ENCODE results near the gene MYO1F. TPM values are rescaled to one million over a fixed set of nuclear protein-coding genes. Genes with fewer than 3 reads are reported as not detected.
"Not testable (repeated sequence)": the region's sequence is repeated elsewhere in the genome, so short reads cannot be mapped to it uniquely, and the experiment has no call there.

Gene MYO1F
- total RNA-seq, 1 donor from 2014 or later = 7.8 TPM

DNA sequence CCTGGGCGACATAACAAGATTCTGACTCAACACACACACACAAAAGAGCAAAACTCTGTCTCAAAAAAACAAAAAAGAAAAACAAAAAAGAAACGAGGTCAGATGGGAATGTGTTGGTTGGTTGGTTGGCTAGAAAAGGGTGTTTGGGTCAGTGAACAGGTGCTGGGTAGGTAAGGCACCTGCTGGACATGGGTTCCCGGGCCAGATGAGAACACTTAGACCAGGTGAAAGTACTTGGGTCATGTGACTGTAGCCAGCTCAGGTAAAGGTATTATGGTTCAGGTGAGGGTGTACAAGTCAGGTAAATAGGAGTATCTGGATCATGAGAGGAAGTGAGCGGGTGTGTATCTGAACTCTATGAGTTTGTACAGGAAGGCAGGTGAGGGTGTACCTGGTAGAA lies 48.7 kb downstream of the MYO1F start:
- Histone ChIP-seq H3K4me3 (ENCODE audit: low read length in 3 of 3) (no peak overlapping the region), H3K9ac (ENCODE audit: low read depth in 1 of 3, low read length in 3 of 3) (no peak overlapping the region), H3K36me3 (ENCODE audit: control insufficient read depth in 3 of 3, insufficient read depth in 3 of 3, low read length in 3 of 3) (peaks cover 0 to 2% (median 0%) of the 10 kb centered on the region in 3 donors), H3K4me1 (ENCODE audit: control insufficient read depth in 3 of 3, insufficient read depth in 3 of 3, low read length in 3 of 3) (peaks cover 0 to 10% (median 8%) of the 10 kb centered on the region in 3 donors), H3K27ac (ENCODE audit: low read depth, low read length) (no peak overlapping the region), H3K27me3 (ENCODE audit: control insufficient read depth in 3 of 3, insufficient read depth in 3 of 3, low read length in 3 of 3) (peaks cover 0 to 17% (median 8%) of the 10 kb centered on the region in 3 donors), H3K9me3 (ENCODE audit: control insufficient read depth in 3 of 3, low read length in 3 of 3) (peaks cover 0 to 4% (median 0%) of the 10 kb centered on the region in 3 donors)

- peaks cover 0 to 17% (median 8%) of the 10 kb centered on the region in 3 donors for H3K27me3 ChIP-seq (ENCODE audit: control insufficient read depth in 3 of 3, insufficient read depth in 3 of 3, low read length in 3 of 3)
- H3K9ac ChIP-seq (ENCODE audit: low read depth in 1 of 3, low read length in 3 of 3) = peak overlapping the region; percentile 53 to 69 (median 68)
- peaks cover 0 to 4% (median 0%) of the 10 kb centered on the region in 3 donors for H3K9me3 ChIP-seq (ENCODE audit: control insufficient read depth in 3 of 3, low read length in 3 of 3)
- H3K36me3 ChIP-seq (ENCODE audit: control insufficient read depth in 3 of 3, insufficient read depth in 3 of 3, low read length in 3 of 3) = peaks cover 0 to 2% (median 0%) of the 10 kb centered on the region in 3 donors
- peak overlapping the region; percentile 66 to 77 (median 74) for H3K4me3 ChIP-seq (ENCODE audit: low read length in 3 of 3)
- H3K4me1 ChIP-seq (ENCODE audit: control insufficient read depth in 3 of 3, insufficient read depth in 3 of 3, low read length in 3 of 3) = peaks cover 0 to 10% (median 8%) of the 10 kb centered on the region in 3 donors
- H3K27ac ChIP-seq (ENCODE audit: low read depth, low read length) = peak overlapping the region; percentile 83
These were observed 50.7 kb downstream of the MYO1F start for GRCh38 chr19:8526345-8527091.

DNA sequence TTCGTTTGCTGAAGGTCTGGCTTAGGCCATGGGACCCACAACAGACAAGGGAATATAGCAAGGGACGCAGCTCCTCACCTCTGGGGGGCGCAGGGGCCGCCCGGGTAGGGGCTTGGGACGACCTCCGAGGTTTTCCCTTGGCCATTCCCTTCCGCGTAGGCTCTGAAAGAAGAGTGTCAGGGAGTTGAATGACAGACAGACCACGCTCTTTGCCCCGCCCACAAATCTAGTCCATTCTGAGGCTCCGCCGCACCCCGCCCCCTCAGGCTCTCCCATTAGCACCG lies 51.9 kb downstream of the MYO1F start:
- Histone ChIP-seq H3K36me3 (ENCODE audit: control insufficient read depth in 3 of 3, insufficient read depth in 3 of 3, low read length in 3 of 3) (peaks cover 0 to 2% (median 0%) of the 10 kb centered on the region in 3 donors), H3K9ac (ENCODE audit: low read depth in 1 of 3, low read length in 3 of 3) (peak overlapping the region; percentile 69 to 76 (median 74)), H3K9me3 (ENCODE audit: control insufficient read depth in 3 of 3, low read length in 3 of 3) (peaks cover 0 to 4% (median 0%) of the 10 kb centered on the region in 3 donors), H3K4me3 (ENCODE audit: low read length in 3 of 3) (peak overlapping the region; percentile 61 to 73 (median 70)), H3K4me1 (ENCODE audit: control insufficient read depth in 3 of 3, insufficient read depth in 3 of 3, low read length in 3 of 3) (peaks cover 0 to 10% (median 8%) of the 10 kb centered on the region in 3 donors), H3K27me3 (ENCODE audit: control insufficient read depth in 3 of 3, insufficient read depth in 3 of 3, low read length in 3 of 3) (peaks cover 0 to 17% (median 8%) of the 10 kb centered on the region in 3 donors), H3K27ac (ENCODE audit: low read depth, low read length) (peak overlapping the region; percentile 28)

DNA sequence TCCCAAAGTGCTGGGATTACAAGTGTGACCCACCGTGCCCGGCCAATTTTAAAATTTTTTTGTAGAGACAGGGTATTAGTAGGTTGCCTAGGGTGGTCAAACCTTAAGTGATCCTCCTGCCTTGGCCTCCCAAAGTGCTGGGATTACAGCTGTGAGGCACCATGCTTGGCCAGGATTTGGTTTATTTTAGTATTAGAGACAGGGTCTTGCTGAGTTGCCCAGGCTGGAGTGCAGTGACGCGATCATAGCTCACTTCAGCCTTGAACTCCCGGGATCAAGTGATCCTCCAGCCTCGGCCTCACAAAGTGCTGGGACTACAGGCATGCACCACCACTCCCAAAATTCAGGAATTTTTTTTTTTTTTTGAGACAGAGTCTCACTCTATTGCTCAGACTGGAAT lies 57.9 kb downstream of the MYO1F start:
- Histone ChIP-seq H3K27me3 (ENCODE audit: control insufficient read depth in 3 of 3, insufficient read depth in 3 of 3, low read length in 3 of 3) (no peaks in the 10 kb centered on the region), H3K9me3 (ENCODE audit: control insufficient read depth in 3 of 3, low read length in 3 of 3) (no peaks in the 10 kb centered on the region), H3K36me3 (ENCODE audit: control insufficient read depth in 3 of 3, insufficient read depth in 3 of 3, low read length in 3 of 3) (no peaks in the 10 kb centered on the region), H3K4me1 (ENCODE audit: control insufficient read depth in 3 of 3, insufficient read depth in 3 of 3, low read length in 3 of 3) (peaks cover 3 to 7% (median 3%) of the 10 kb centered on the region in 3 donors), H3K9ac (ENCODE audit: low read depth in 1 of 3, low read length in 3 of 3) (no peak overlapping the region), H3K27ac (ENCODE audit: low read depth, low read length) (no peak overlapping the region), H3K4me3 (ENCODE audit: low read length in 3 of 3) (no peak overlapping the region)

GRCh38 chr19:8518536-8518935 lies 58.7 kb downstream of the MYO1F start:
- no peaks in the 10 kb centered on the region for H3K27me3 ChIP-seq (ENCODE audit: control insufficient read depth in 3 of 3, insufficient read depth in 3 of 3, low read length in 3 of 3)
- H3K36me3 ChIP-seq (ENCODE audit: control insufficient read depth in 3 of 3, insufficient read depth in 3 of 3, low read length in 3 of 3) = no peaks in the 10 kb centered on the region
- no peak overlapping the region for H3K4me3 ChIP-seq (ENCODE audit: low read length in 3 of 3)
- H3K4me1 ChIP-seq (ENCODE audit: control insufficient read depth in 3 of 3, insufficient read depth in 3 of 3, low read length in 3 of 3) = peaks cover 3 to 10% (median 3%) of the 10 kb centered on the region in 3 donors
- no peak overlapping the region for H3K27ac ChIP-seq (ENCODE audit: low read depth, low read length)
- no peak overlapping the region for H3K9ac ChIP-seq (ENCODE audit: low read depth in 1 of 3, low read length in 3 of 3)
- no peaks in the 10 kb centered on the region for H3K9me3 ChIP-seq (ENCODE audit: control insufficient read depth in 3 of 3, low read length in 3 of 3)

DNA sequence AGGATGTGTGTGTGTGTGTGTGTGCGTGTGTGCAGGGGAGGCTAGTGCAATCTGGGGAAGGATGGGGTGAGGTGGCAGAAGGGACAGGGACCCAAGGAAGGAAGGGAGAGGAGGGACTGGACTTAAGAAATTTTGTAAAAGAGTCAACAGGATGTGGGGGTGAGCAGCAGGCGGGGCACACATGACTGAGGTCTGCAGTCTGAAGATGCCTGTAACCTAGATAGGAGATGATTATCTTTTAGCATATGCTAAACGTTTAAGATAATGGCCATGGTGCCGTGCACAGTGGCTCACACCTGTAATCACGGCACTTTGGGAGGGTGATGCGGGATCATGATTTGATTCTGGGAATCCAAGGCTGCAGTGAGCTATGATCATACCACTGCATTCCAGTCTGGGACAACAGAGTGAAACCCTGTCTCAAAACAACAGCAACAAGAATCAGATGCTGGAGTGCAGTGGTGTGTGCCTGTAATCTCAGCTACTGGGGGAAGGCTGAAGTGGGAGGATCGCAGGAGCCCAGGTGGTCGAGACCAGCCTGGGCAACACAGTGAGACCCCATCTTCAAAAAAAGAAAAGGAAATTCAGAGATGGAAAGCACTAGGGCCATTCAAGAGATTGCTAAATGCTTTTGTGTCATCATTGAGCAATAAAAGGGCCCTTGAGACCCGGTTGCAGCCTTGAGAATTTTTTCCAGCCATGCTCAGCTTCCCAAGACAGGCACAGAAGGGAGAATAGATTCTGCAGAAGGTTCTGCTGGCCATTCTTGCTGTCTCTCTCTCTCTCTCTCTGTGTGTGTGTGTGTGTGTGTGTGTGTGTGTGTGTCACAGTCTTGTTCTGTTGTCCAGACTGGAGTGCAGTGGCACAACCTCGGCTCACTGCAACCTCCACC lies 59.4 kb downstream of the MYO1F start:
- Histone ChIP-seq H3K4me3 (ENCODE audit: low read length in 3 of 3) (no peak overlapping the region), H3K9ac (ENCODE audit: low read depth in 1 of 3, low read length in 3 of 3) (no peak overlapping the region), H3K27ac (ENCODE audit: low read depth, low read length) (peak overlapping the region; percentile 52), H3K27me3 (ENCODE audit: control insufficient read depth in 3 of 3, insufficient read depth in 3 of 3, low read length in 3 of 3) (no peaks in the 10 kb centered on the region), H3K36me3 (ENCODE audit: control insufficient read depth in 3 of 3, insufficient read depth in 3 of 3, low read length in 3 of 3) (no peaks in the 10 kb centered on the region), H3K9me3 (ENCODE audit: control insufficient read depth in 3 of 3, low read length in 3 of 3) (no peaks in the 10 kb centered on the region), H3K4me1 (ENCODE audit: control insufficient read depth in 3 of 3, insufficient read depth in 3 of 3, low read length in 3 of 3) (peaks cover 10 to 18% (median 11%) of the 10 kb centered on the region in 3 donors)

GRCh38 chr19:8515317-8515716 lies 61.9 kb downstream of the MYO1F start:
- peaks cover 0 to 5% (median 0%) of the 10 kb centered on the region in 3 donors for H3K36me3 ChIP-seq (ENCODE audit: control insufficient read depth in 3 of 3, insufficient read depth in 3 of 3, low read length in 3 of 3)
- H3K9ac ChIP-seq (ENCODE audit: low read depth in 1 of 3, low read length in 3 of 3) = no peak overlapping the region
- no peak overlapping the region for H3K4me3 ChIP-seq (ENCODE audit: low read length in 3 of 3)
- no peak overlapping the region for H3K27ac ChIP-seq (ENCODE audit: low read depth, low read length)
- H3K9me3 ChIP-seq (ENCODE audit: control insufficient read depth in 3 of 3, low read length in 3 of 3) = no peaks in the 10 kb centered on the region
- H3K4me1 ChIP-seq (ENCODE audit: control insufficient read depth in 3 of 3, insufficient read depth in 3 of 3, low read length in 3 of 3) = peaks cover 17 to 25% (median 18%) of the 10 kb centered on the region in 3 donors
- no peaks in the 10 kb centered on the region for H3K27me3 ChIP-seq (ENCODE audit: control insufficient read depth in 3 of 3, insufficient read depth in 3 of 3, low read length in 3 of 3)

- H3K9me3 ChIP-seq (ENCODE audit: control insufficient read depth in 3 of 3, low read length in 3 of 3); H3K36me3 ChIP-seq (ENCODE audit: control insufficient read depth in 3 of 3, insufficient read depth in 3 of 3, low read length in 3 of 3); H3K27me3 ChIP-seq (ENCODE audit: control insufficient read depth in 3 of 3, insufficient read depth in 3 of 3, low read length in 3 of 3): not testable (repeated sequence)
- Histone ChIP-seq H3K4me3 (ENCODE audit: low read length in 3 of 3) (peak overlapping the region; percentile 81 to 89 (median 89)), H3K9ac (ENCODE audit: low read depth in 1 of 3, low read length in 3 of 3) (peak overlapping the region; percentile 94 to 96 (median 95)), H3K4me1 (ENCODE audit: control insufficient read depth in 3 of 3, insufficient read depth in 3 of 3, low read length in 3 of 3) (peaks cover 17 to 25% (median 18%) of the 10 kb centered on the region in 3 donors), H3K27ac (ENCODE audit: low read depth, low read length) (peak overlapping the region; percentile 97)
These were observed 62.7 kb downstream of the MYO1F start for GRCh38 chr19:8514505-8515009.

DNA sequence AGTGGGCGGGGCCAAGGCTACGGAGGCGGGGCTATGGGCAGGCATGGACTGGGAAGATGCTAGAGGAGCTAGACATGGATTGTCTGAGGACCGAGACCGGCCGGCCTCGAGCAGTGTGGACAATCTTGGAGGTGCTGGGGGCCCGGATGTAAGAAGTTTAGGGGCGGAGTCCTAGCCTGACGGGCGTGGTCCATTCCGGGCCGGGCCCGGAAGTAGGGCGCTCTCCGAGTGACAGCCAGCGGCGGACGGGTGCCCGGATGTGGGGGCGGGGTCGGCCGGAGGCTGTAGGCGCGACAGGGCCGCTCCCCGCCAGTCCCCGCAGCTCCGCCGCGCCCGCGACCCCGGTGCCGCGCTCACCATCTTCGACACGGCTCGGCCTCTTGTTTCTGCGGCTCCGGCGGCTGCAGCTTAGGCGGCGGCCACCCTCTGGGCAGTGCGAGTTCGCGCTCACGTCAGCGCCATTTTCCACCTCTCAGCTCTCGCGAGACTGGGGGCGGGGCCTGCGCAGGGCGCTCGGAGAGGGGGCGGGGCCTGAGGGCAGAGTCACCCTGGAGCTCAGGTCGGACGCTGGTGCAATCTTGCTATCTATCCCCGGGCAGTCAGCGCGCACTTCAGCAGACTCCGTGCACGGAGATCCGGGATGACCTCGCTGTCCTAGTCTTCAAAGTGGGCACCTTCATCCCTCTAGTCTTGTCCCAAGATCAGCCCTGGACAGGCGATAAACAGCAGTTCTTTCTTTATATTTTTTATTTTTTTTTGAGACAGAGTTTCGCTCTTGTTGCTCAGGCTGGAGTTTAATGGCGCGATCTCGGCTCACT lies 63.3 kb downstream of the MYO1F start, which contains the start of gene ZNF414:
Gene ZNF414, minus strand, starts transcription at position 481 of the 818 bp plus-strand sequence. Its CDS starts 121 bp downstream, at position 360.
- Histone ChIP-seq H3K4me1 (ENCODE audit: control insufficient read depth in 3 of 3, insufficient read depth in 3 of 3, low read length in 3 of 3) (peaks cover 17 to 25% (median 18%) of the 10 kb centered on the region in 3 donors), H3K4me3 (ENCODE audit: low read length in 3 of 3) (peak within 1 kb of the TSS; percentile 81 to 89 (median 89)), H3K9me3 (ENCODE audit: control insufficient read depth in 3 of 3, low read length in 3 of 3) (no peaks in the 10 kb centered on the region), H3K36me3 (ENCODE audit: control insufficient read depth in 3 of 3, insufficient read depth in 3 of 3, low read length in 3 of 3) (peaks cover 0 to 5% (median 0%) of the 10 kb centered on the region in 3 donors), H3K9ac (ENCODE audit: low read depth in 1 of 3, low read length in 3 of 3) (peak within 1 kb of the TSS; percentile 94 to 96 (median 95)), H3K27me3 (ENCODE audit: control insufficient read depth in 3 of 3, insufficient read depth in 3 of 3, low read length in 3 of 3) (no peaks in the 10 kb centered on the region), H3K27ac (ENCODE audit: low read depth, low read length) (peak within 1 kb of the TSS; percentile 97)

Measured in skeletal muscle tissue (tissue), 4 donors.